T-helper 17 cell (primary cell): ENCODE results near the gene ITPR1. TPM values are rescaled to one million over a fixed set of nuclear protein-coding genes. Genes with fewer than 3 reads are reported as not detected.

ENCODE experiments used
- ATAC-seq: fragments of 150-1000 bp; cut with Tn5 transposase; 2 replicates; pipeline ENCODE4 v1.10.0; 2021; ENCODE audit warnings: mild to moderate bottlenecking, moderate library complexity
- DNase-seq, 3 donors: peaks; one replicate each; pipeline versions ENCODE4 v3.0.0 to v3.0.0-alpha.2; 2020 to 2021
- H3K9me3 ChIP-seq: one replicate; pipeline ENCODE4 v1.7.0; 2013; ENCODE audit warnings: low read length, mild to moderate bottlenecking; ENCODE audit not compliant: control insufficient read depth, poor library complexity, severe bottlenecking
- H3K27ac Mint-ChIP-seq: one replicate; pipeline ENCODE4 v1.8.0; 2022; ENCODE audit warnings: mild to moderate bottlenecking, moderate library complexity, mixed read lengths
- H3K27me3 Mint-ChIP-seq: one replicate; pipeline ENCODE4 v1.8.0; 2022; ENCODE audit warnings: mixed read lengths
- H3K36me3 Mint-ChIP-seq: one replicate; pipeline ENCODE4 v1.8.0; 2022; ENCODE audit warnings: low read depth, mixed read lengths
- H3K4me1 Mint-ChIP-seq: one replicate; pipeline ENCODE4 v1.8.0; 2022; ENCODE audit warnings: mild to moderate bottlenecking, mixed read lengths
- H3K4me3 Mint-ChIP-seq: one replicate; pipeline ENCODE4 v1.8.0; 2022; ENCODE audit warnings: mild to moderate bottlenecking, moderate library complexity, mixed read lengths
- total RNA-seq, 4 donors: library from RNA in 2 of 4; stranded (reverse) in 2 of 4; gene quantifications; one replicate each; pipeline ENCODE4 v1.2.3 and lab custom pipeline; 2022 to 2026

Gene ITPR1
- total RNA-seq, 2 donors from 2014 or later = 92.0 to 102 TPM

GRCh38 chr3:4768021-4768420 is 274.9 kb downstream of the ITPR1 start:
- DNase-seq (no peak), ATAC-seq (no peak)
- Mint-ChIP-seq H3K27me3 (no peaks in the 10 kb centered on the region), H3K36me3 (peaks cover 10% of the 10 kb centered on the region), H3K4me1 (peaks cover 6% of the 10 kb centered on the region), H3K27ac (no peak overlapping the region), H3K4me3 (no peak overlapping the region)
- peaks cover 3% of the 10 kb centered on the region for H3K9me3 ChIP-seq

DNA sequence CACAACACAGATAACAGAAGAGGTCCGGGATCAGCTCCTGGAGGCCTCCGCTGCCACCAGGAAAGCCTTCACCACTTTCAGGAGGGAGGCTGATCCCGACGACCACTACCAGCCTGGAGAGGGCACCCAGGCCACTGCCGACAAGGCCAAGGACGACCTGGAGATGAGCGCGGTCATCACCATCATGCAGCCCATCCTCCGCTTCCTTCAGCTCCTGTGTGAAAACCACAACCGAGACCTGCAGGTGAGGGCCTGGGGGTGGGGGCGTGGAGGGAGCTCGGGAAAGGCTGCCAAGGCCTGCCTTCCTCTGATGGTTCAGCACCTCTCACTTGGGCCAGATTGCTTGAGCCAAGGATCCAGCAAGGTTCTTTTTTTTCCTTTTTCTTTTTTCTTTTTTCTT is 275.4 kb downstream of the ITPR1 start:
- peaks cover 6% of the 10 kb centered on the region for H3K4me1 Mint-ChIP-seq
- peaks cover 10% of the 10 kb centered on the region for H3K36me3 Mint-ChIP-seq
- peaks cover 3% of the 10 kb centered on the region for H3K9me3 ChIP-seq
- no peak for ATAC-seq
- DNase-seq = no peak
- no peak overlapping the region for H3K4me3 Mint-ChIP-seq
- no peak overlapping the region for H3K27ac Mint-ChIP-seq
- H3K27me3 Mint-ChIP-seq = no peaks in the 10 kb centered on the region

GRCh38 chr3:4770561-4770960 is 277.4 kb downstream of the ITPR1 start:
- H3K4me1 Mint-ChIP-seq = peaks cover 6% of the 10 kb centered on the region
- H3K27me3 Mint-ChIP-seq = no peaks in the 10 kb centered on the region
- peaks cover 14% of the 10 kb centered on the region for H3K36me3 Mint-ChIP-seq
- no peak overlapping the region for H3K27ac Mint-ChIP-seq
- ATAC-seq = no peak
- peaks cover 3% of the 10 kb centered on the region for H3K9me3 ChIP-seq
- DNase-seq = no peak
- no peak overlapping the region for H3K4me3 Mint-ChIP-seq

GRCh38 chr3:4771243-4771642 is 278.1 kb downstream of the ITPR1 start:
- H3K27ac Mint-ChIP-seq = no peak overlapping the region
- no peak overlapping the region for H3K4me3 Mint-ChIP-seq
- peaks cover 13% of the 10 kb centered on the region for H3K36me3 Mint-ChIP-seq
- peaks cover 6% of the 10 kb centered on the region for H3K4me1 Mint-ChIP-seq
- no peaks in the 10 kb centered on the region for H3K27me3 Mint-ChIP-seq
- no peak for DNase-seq
- H3K9me3 ChIP-seq = peaks cover 3% of the 10 kb centered on the region
- ATAC-seq = no peak

DNA sequence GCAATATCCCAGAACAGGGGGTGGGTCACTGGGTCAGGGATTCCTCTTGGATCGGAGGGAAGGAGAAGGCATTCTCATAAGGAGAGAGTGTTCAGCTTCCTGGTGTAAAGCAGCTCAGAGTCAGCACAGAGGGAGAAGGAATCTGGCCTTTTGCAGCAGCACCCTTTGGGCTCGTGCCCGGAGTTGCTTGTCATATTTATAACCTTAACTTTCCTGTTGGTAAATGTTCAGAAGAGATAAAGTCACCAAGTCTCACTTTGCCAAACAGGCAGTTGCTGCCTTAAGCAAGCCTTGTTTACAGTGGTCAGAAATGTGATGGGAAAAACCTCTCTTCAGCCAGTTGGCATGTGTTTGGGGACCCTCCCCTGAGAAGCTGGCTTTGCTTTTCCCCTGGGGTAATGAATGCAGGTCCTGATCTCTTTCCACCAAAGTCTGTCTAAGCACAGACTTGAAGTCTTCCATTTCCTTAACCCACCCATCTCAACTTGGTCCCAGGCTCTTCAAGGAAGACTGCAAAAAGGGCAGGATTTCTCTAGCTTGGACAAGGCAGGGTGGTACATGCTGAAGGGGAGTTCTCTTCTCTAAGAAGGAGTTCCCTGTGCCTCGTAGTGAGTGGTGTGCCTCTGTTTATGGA is 279.1 kb downstream of the ITPR1 start:
- no peak overlapping the region for H3K4me3 Mint-ChIP-seq
- H3K36me3 Mint-ChIP-seq = peaks cover 9% of the 10 kb centered on the region
- H3K9me3 ChIP-seq = no peaks in the 10 kb centered on the region
- H3K27ac Mint-ChIP-seq = peak overlapping the region; percentile 21
- ATAC-seq (no peak), DNase-seq (no peak)
- peaks cover 12% of the 10 kb centered on the region for H3K4me1 Mint-ChIP-seq
- no peaks in the 10 kb centered on the region for H3K27me3 Mint-ChIP-seq

- peaks cover 12% of the 10 kb centered on the region for H3K4me1 Mint-ChIP-seq
- H3K9me3 ChIP-seq = no peaks in the 10 kb centered on the region
- no peaks in the 10 kb centered on the region for H3K27me3 Mint-ChIP-seq
- peak overlapping the region; percentile 21 for H3K27ac Mint-ChIP-seq
- no peak for DNase-seq
- peaks cover 6% of the 10 kb centered on the region for H3K36me3 Mint-ChIP-seq
- H3K4me3 Mint-ChIP-seq = no peak overlapping the region
- ATAC-seq = no peak
Observed at GRCh38 chr3:4772858-4773257, 279.7 kb downstream of the ITPR1 start.

DNA sequence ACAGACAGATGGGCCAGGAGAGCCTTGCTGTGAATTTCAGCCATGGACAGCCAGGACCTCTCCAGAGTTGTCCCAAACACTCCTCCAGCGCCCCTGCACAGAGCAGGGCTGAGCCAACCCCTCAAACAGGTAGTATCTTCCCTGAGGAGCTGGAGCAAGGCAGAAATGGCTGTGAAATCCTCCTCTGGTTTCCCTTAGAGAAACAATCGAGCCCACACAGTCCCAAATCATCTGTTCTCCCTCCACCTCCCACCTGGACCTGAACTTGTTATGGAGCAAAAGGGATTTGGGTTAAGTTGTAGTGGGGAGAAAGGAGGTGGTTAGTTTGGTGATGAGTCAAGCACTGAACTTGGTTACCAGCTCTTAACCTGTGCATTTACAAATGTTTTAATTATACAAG is 280.4 kb downstream of the ITPR1 start:
- H3K4me3 Mint-ChIP-seq = no peak overlapping the region
- no peak overlapping the region for H3K27ac Mint-ChIP-seq
- H3K4me1 Mint-ChIP-seq = peaks cover 16% of the 10 kb centered on the region

GRCh38 chr3:4774531-4774930 is 281.4 kb downstream of the ITPR1 start:
- peaks cover 6% of the 10 kb centered on the region for H3K36me3 Mint-ChIP-seq

More for the DNA sequence above, 280.4 kb downstream of the ITPR1 start:
- no peak for DNase-seq
- no peaks in the 10 kb centered on the region for H3K27me3 Mint-ChIP-seq
- peaks cover 6% of the 10 kb centered on the region for H3K36me3 Mint-ChIP-seq
- ATAC-seq = no peak
- H3K9me3 ChIP-seq = no peaks in the 10 kb centered on the region

DNA sequence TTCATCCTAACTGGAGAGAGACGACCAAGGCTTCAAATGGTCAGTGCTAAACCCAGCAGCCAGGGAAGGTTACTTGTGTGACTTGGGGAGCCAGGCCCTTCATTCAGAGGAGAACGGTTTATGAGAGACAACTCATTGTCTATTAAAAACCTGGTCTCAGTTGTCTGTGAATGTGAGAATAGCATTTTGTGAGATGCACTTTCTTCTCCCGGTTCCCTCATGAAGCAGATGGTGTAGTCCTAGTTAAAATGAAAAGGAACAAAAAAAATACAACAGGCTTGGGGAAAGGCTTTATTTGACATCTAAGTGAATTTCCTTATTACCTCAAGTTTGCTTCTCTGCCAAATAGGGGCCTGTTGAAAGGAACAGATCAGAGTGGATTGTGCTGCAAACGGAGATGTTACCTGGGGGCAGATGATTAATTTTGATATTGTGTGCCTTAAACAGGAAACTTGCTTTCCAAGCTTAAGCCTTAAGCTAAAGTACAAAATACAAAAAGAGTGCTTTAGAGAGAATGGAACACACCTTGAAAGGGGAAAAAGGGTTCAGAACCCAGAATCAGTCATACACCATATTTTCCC is 283.3 kb downstream of the ITPR1 start:
- Mint-ChIP-seq H3K27ac (peak overlapping the region; percentile 63), H3K4me1 (peaks cover 22% of the 10 kb centered on the region), H3K4me3 (no peak overlapping the region), H3K36me3 (peaks cover 7% of the 10 kb centered on the region), H3K27me3 (no peaks in the 10 kb centered on the region)
- no peak for DNase-seq
- no peak for ATAC-seq
- no peaks in the 10 kb centered on the region for H3K9me3 ChIP-seq

More at GRCh38 chr3:4774531-4774930, 281.4 kb downstream of the ITPR1 start:
- DNase-seq (no peak), ATAC-seq (no peak)
- Mint-ChIP-seq H3K4me3 (no peak overlapping the region), H3K4me1 (peaks cover 19% of the 10 kb centered on the region), H3K27me3 (no peaks in the 10 kb centered on the region), H3K27ac (no peak overlapping the region)
- H3K9me3 ChIP-seq = no peaks in the 10 kb centered on the region

DNA sequence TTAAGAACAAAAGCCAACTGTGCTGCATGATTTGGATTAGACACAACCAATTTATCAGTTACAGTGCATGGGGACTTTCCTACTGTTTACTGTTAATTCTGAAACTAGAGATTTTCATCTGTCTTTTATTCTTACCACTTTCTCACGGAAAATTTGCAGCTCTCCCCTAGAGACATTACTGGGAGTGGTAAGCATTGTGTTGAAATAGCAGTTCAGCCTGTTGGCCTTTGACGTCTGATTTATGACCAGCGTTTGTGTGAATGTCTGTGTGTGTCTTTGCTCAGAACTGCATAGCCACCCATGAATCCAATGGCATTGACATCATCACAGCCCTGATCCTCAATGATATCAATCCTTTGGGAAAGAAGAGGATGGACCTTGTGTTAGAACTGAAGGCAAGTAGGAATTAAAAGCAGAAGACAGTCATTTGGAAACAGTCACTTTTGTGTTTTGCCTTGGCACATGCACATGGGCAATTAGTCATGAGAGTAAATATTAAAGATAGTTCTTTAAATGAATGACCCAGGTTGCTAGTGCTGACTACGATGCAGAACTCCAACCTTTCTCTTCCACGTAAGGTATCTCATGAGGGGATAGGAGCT is 283.9 kb downstream of the ITPR1 start:
- H3K36me3 Mint-ChIP-seq = peaks cover 7% of the 10 kb centered on the region
- peak; percentile 50 for ATAC-seq
- DNase-seq = no peak
- no peaks in the 10 kb centered on the region for H3K27me3 Mint-ChIP-seq
- no peaks in the 10 kb centered on the region for H3K9me3 ChIP-seq
- no peak overlapping the region for H3K4me3 Mint-ChIP-seq
- peak overlapping the region; percentile 63 for H3K27ac Mint-ChIP-seq
- H3K4me1 Mint-ChIP-seq = peaks cover 22% of the 10 kb centered on the region

GRCh38 chr3:4778119-4778518 is 285.0 kb downstream of the ITPR1 start:
- no peak overlapping the region for H3K4me3 Mint-ChIP-seq
- peaks cover 7% of the 10 kb centered on the region for H3K36me3 Mint-ChIP-seq
- H3K27me3 Mint-ChIP-seq = no peaks in the 10 kb centered on the region
- no peak for ATAC-seq
- H3K9me3 ChIP-seq = no peaks in the 10 kb centered on the region
- H3K4me1 Mint-ChIP-seq = peaks cover 17% of the 10 kb centered on the region
- H3K27ac Mint-ChIP-seq = no peak overlapping the region
- DNase-seq = no peak

DNA sequence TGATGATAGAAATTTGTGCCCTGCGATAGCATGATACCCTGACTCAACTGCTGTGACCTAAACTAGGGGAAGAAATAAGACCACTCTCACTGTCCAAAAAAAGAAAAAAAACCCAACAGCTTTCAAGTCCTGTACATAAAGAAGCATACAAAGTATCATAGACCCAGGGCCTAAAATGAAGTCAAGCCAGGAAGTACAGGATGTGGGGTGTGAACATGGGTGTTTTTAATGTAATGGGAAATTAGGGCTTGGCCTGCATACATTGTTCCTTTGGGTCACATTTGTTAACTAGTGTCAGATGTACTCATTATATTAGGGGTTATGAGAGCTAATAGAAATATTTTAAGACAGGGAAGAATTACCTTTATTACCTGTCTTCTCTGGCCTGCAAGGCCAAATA is 285.6 kb downstream of the ITPR1 start:
- Mint-ChIP-seq H3K36me3 (peaks cover 8% of the 10 kb centered on the region), H3K27me3 (no peaks in the 10 kb centered on the region), H3K27ac (no peak overlapping the region), H3K4me3 (no peak overlapping the region), H3K4me1 (peaks cover 17% of the 10 kb centered on the region)
- ATAC-seq = no peak
- H3K9me3 ChIP-seq = no peaks in the 10 kb centered on the region
- DNase-seq = no peak

DNA sequence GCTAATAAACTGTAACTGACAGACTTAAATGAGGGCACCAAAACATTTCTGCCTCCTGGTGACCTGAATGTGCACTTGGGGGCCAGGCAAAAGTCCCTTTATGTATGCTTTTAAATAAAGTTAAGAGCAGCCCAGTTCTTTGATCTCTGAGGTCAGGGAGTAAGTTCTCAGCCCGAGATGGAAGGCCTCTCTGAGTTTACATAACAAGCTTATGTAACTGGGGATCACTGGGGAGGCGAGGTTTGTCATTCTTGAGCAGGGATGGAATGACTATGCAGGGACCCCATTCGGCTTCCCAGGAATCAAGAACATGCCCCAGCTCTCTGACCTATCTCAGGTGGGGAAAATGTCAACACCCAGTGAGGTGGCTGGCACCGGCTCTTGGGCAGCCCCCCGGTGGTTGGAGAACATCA is 287.4 kb downstream of the ITPR1 start:
- Mint-ChIP-seq H3K36me3 (peaks cover 10% of the 10 kb centered on the region), H3K27me3 (no peaks in the 10 kb centered on the region), H3K27ac (peak overlapping the region; percentile 29), H3K4me3 (no peak overlapping the region), H3K4me1 (peaks cover 17% of the 10 kb centered on the region)
- DNase-seq (no peak), ATAC-seq (no peak)
- no peaks in the 10 kb centered on the region for H3K9me3 ChIP-seq

DNA sequence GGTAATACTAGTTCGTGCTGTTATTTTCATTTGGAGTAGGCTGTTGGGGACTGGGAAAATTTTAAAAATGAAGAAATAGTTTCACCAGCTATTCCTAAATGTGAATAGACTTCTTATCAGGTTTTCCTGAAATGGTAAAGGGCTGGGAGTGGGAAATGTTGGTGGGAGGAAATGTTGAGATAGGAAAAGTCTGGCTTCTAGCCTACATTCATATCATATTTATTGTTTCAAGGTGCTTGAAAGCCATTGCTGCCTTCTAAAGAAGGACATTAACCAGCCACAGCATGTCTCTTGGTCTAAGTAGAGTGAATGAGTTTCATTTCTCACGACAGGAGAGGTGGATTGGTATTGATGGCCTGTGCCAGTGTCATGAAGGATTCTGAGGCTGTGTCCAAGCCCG is 288.9 kb downstream of the ITPR1 start:
- Mint-ChIP-seq H3K4me1 (peaks cover 11% of the 10 kb centered on the region), H3K4me3 (no peak overlapping the region), H3K27me3 (no peaks in the 10 kb centered on the region), H3K27ac (no peak overlapping the region), H3K36me3 (peaks cover 12% of the 10 kb centered on the region)
- DNase-seq (no peak), ATAC-seq (no peak)
- H3K9me3 ChIP-seq = no peaks in the 10 kb centered on the region
